NB4 (cell line): ENCODE data around the gene TPP2.

Experiments used
- DNase-seq: peaks from one replicate; pipeline ENCODE4 v3.0.0; 2010; ENCODE audit warnings: low read depth
- H3K4me3 ChIP-seq: one replicate; pipeline ENCODE4 v1.5.1; 2011; ENCODE audit warnings: mild to moderate bottlenecking, low read depth, low read length, moderate library complexity
- MYC ChIP-seq: IDR thresholded peaks from 2 replicates; pipeline ENCODE4 v1.6.1; 2011; ENCODE audit warnings: low read depth, low read length
- POLR2A ChIP-seq: IDR thresholded peaks from 2 replicates; pipeline ENCODE4 v1.6.1; 2011; ENCODE audit warnings: mild to moderate bottlenecking; ENCODE audit not compliant: insufficient read length; ENCODE audit errors: extremely low read depth
- TF ChIP-seq, protein P1 (sequence below): IDR thresholded peaks from one replicate; pipeline ENCODE4 v1.5.1; 2012; ENCODE audit warnings: low read depth, low read length
- TF ChIP-seq, protein P2 (sequence below): IDR thresholded peaks from 2 replicates; pipeline ENCODE4 v1.6.1; 2011; ENCODE audit warnings: low read depth, low read length

Gene TPP2

DNA sequence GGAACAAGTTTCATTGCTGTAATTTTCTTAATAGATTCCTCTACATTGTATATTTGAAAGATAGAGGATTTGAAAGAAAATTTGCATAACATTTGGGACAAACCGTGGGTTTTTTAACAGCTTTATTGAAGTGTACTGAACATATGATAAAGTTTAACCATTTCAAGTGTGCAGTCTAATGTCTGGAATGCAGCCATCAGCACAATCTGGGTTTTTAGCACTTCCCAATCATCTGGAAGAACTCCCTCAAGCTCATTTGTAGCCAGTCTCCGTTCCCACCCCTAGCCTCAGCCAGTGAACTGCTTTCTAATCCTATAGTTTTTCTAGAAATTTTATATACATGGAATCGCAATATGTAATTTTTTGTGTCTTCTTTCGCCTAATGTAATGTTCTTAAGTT is 85.4 kb downstream of the TPP2 start:
- no peak for TF ChIP-seq POLR2A
- TF ChIP-seq, protein P1, sequence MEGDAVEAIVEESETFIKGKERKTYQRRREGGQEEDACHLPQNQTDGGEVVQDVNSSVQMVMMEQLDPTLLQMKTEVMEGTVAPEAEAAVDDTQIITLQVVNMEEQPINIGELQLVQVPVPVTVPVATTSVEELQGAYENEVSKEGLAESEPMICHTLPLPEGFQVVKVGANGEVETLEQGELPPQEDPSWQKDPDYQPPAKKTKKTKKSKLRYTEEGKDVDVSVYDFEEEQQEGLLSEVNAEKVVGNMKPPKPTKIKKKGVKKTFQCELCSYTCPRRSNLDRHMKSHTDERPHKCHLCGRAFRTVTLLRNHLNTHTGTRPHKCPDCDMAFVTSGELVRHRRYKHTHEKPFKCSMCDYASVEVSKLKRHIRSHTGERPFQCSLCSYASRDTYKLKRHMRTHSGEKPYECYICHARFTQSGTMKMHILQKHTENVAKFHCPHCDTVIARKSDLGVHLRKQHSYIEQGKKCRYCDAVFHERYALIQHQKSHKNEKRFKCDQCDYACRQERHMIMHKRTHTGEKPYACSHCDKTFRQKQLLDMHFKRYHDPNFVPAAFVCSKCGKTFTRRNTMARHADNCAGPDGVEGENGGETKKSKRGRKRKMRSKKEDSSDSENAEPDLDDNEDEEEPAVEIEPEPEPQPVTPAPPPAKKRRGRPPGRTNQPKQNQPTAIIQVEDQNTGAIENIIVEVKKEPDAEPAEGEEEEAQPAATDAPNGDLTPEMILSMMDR: no peak
- TF ChIP-seq MYC: no peak
- TF ChIP-seq, protein P2, sequence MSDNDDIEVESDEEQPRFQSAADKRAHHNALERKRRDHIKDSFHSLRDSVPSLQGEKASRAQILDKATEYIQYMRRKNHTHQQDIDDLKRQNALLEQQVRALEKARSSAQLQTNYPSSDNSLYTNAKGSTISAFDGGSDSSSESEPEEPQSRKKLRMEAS: no peak
- no peak for DNase-seq

DNA sequence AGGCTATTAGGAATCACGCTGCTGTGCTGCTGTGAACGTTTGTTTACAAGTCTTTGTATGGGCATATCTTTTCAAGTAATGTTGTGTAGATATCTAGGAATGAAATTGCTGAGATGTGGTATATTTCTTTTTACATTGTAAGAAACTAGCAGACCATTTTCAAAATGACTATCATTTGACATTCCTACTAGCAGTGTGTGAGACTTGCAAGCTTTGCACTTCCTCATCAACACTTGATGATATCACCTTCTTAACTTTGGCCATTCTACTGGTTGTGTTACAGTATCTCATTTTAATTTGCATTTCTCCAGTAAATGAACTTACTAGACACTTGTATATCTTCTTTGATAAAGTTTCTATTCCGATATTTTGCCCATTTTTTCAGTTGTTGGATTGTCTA is 85.9 kb downstream of the TPP2 start:
- TF ChIP-seq, protein P2: no peak
- TF ChIP-seq, protein P1: no peak
- TF ChIP-seq POLR2A: no peak
- TF ChIP-seq MYC: no peak
- no peak overlapping the region for H3K4me3 ChIP-seq
- no peak for DNase-seq

More for the DNA sequence above, 85.4 kb downstream of the TPP2 start:
- no peak overlapping the region for H3K4me3 ChIP-seq

DNA sequence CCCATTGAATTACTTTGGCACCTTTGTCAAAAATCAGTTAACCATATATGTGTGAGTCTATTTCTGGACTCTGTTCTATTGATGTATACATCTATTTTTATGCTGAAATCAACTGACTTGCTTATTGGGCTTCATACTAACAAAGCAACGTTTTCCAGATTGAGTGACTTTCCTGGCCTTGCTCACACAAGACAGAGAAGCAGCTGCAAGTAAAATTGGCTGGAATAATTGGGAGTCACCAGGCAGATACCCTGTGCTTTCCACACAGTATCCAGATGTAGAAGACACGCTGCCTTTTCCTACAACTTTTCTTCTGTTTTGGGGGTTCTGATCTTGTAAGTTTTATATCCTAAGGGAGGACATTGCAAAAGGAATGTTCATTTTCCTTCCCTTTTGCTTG is 86.9 kb downstream of the TPP2 start:
- DNase-seq: no peak
- H3K4me3 ChIP-seq: no peak overlapping the region
- TF ChIP-seq MYC (no peak), POLR2A (no peak)
- TF ChIP-seq, protein P1: no peak
- TF ChIP-seq, protein P2: no peak

DNA sequence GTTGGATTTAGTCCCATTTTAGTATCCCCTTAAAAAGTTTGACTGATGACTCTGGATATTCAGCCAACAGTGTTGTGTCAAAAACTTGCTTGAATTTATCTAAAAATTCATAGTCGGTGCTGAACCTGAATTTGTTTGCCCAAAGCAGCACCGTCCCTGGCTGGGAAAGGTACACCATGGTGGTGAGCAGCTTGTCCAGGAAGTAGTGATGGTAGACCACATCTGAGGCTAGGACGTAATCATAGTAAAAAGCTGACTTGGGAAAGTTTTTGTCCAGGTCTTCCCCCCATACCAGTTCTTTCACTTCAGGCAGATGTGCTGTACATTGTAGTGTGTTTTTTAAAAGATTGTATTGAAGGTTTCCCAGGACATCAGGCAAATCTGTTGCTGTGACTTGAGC is 89.2 kb downstream of the TPP2 start:
- no peak for DNase-seq
- no peak overlapping the region for H3K4me3 ChIP-seq
- no peak for TF ChIP-seq MYC
- TF ChIP-seq, protein P1: no peak
- no peak for TF ChIP-seq POLR2A
- TF ChIP-seq, protein P2: no peak

DNA sequence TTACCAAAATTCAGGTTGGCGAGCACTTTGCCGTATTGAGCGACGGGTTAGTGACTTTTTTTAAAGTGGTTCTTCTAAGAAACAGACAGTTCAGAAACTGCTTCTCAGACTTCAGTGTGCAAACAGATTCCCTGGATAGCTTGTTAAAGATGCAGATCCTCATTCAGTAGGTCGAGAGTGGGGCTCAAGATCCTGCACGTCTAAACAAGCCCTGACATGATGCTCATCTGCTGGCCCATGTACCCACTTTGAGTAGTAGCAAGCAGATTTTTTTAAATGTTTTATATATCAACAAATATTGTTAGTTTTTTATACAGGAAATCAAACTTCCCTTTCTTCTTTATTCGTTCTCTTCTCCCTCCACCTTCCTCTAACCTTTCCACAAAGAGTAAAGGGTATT is 90.7 kb downstream of the TPP2 start:
- no peak overlapping the region for H3K4me3 ChIP-seq
- TF ChIP-seq MYC: no peak
- TF ChIP-seq, protein P2: no peak
- TF ChIP-seq, protein P1: no peak
- no peak for TF ChIP-seq POLR2A
- no peak for DNase-seq
